ENCODE results near the gene AFDN.

GRCh38 chr6:167988154-167988495 lies 161.4 kb downstream of the AFDN start:
- TF ChIP-seq CTCF (conservative IDR thresholded peaks at IDR 0.05 in 1 of 2, IDR thresholded peaks at IDR 0.05 in 1 of 2; ENCODE audit: extremely low read depth in 1 of 2, insufficient read depth in 1 of 2, low read depth in 1 of 2, low read length in 2 of 2) = no peak
- TF ChIP-seq EZH2 (IDR thresholded peaks at IDR 0.05; ENCODE audit: borderline replicate concordance, low read length) = no peak
